GM12878 (cell line): ENCODE measurements around the gene GAS6. TPM values are rescaled to one million over a fixed set of nuclear protein-coding genes. Genes with fewer than 3 reads are reported as not detected.

Source experiments
- ATAC-seq: fragments of 200-7000 bp; cut with Tn5 transposase; 3 replicates; pipeline ENCODE4 v1.9.1; 2020; ENCODE audit warnings: mild to moderate bottlenecking, moderate library complexity
- BruUV-seq: library from RNA; stranded (reverse); fragments of 400-500 nt; replicated peaks from 2 replicates; lab custom pipeline; 2021; lab: Mats Ljungman, UMichigan
- CTCF ChIA-PET: fragments of 300-600 bp; sonication (Branson Sonifier 250); formaldehyde crosslinking; extraction: SDS; loops from one replicate; lab custom pipeline; 2021; ENCODE audit warnings: inconsistent platforms; lab: Yijun Ruan, JAX
- POLR2A ChIA-PET: fragments of 350-600 bp; formaldehyde crosslinking; extraction: SDS; loops from one replicate; lab custom pipeline; 2021; ENCODE audit warnings: inconsistent platforms; lab: Charles Lee
- RAD21 ChIA-PET: fragments of 300-600 bp; sonication (Branson Sonifier 250); formaldehyde crosslinking; loops from one replicate; lab custom pipeline; 2023; ENCODE audit warnings: antibody characterized with exemption; ENCODE audit not compliant: unreplicated experiment; lab: Charles Lee
- SMC1A ChIA-PET: fragments of 300-600 bp; sonication (Branson Sonifier 250); formaldehyde crosslinking; loops from one replicate; lab custom pipeline; 2023; ENCODE audit not compliant: unreplicated experiment, uncharacterized antibody; lab: Charles Lee
- DNase-seq: peaks from one replicate; pipeline ENCODE4 v3.0.0-alpha.2; 2011; ENCODE audit warnings: low read depth, low spot score
- FAIRE-seq: peaks from 3 replicates; lab custom pipeline; 2011; peaks lifted over from hg19 to GRCh38; lab: Jason Lieb, UNC
- H2AFZ ChIP-seq: 2 replicates; pipeline ENCODE4 v1.6.0; 2011; ENCODE audit warnings: low read depth, low read length, control low read depth; ENCODE audit not compliant: control insufficient read depth
- H3K27ac ChIP-seq: 2 replicates; pipeline ENCODE4 v1.5.1; 2011; ENCODE audit warnings: control low read depth; ENCODE audit not compliant: control insufficient read depth, insufficient read depth
- H3K27me3 ChIP-seq, 2 experiments: replicated peaks in 1 of 2; 2 replicates each; pipeline versions ENCODE4 v1.6.0 to v1.6.1; 2011; ENCODE audit warnings: low read length in 1 of 2; ENCODE audit not compliant: control insufficient read depth in 2 of 2, insufficient read depth in 2 of 2
- H3K36me3 ChIP-seq, 2 experiments: 2 replicates each; pipeline ENCODE4 v1.5.1; 2011; ENCODE audit warnings: low read length in 1 of 2; ENCODE audit not compliant: control insufficient read depth in 2 of 2, insufficient read depth in 2 of 2
- H3K4me1 ChIP-seq: 2 replicates; pipeline ENCODE4 v1.6.1; 2011; ENCODE audit warnings: mild to moderate bottlenecking, low read length, moderate library complexity, mixed read lengths; ENCODE audit not compliant: control insufficient read depth, insufficient read depth
- H3K4me2 ChIP-seq: 2 replicates; pipeline ENCODE4 v1.6.0; 2011; ENCODE audit warnings: control low read depth; ENCODE audit not compliant: control insufficient read depth, insufficient read depth
- H3K4me3 ChIP-seq: fragments of 200-600 bp; sonication (generic); 2 replicates; pipeline ENCODE4 v1.5.1; 2016
- H3K79me2 ChIP-seq: 2 replicates; pipeline ENCODE4 v1.6.0; 2011; ENCODE audit warnings: low read length; ENCODE audit not compliant: control insufficient read depth, insufficient read depth
- H3K9ac ChIP-seq: 2 replicates; pipeline ENCODE4 v1.8.0; 2011; ENCODE audit warnings: low read length, control low read depth, mixed read lengths; ENCODE audit not compliant: control insufficient read depth, insufficient read depth
- H3K9me3 ChIP-seq: replicated peaks from 3 replicates; pipeline ENCODE4 v1.5.1; 2011; ENCODE audit warnings: mild to moderate bottlenecking, low read length; ENCODE audit not compliant: control insufficient read depth, insufficient read depth
- H4K20me1 ChIP-seq: 2 replicates; pipeline ENCODE4 v1.6.0; 2011; ENCODE audit not compliant: control insufficient read depth, insufficient read depth
- BMI1 ChIP-seq: fragments of 450-650 bp; IDR thresholded peaks from 2 replicates; pipeline ENCODE4 v1.6.1; 2016; ENCODE audit warnings: mild to moderate bottlenecking, moderate library complexity, borderline replicate concordance
- IKZF1 ChIP-seq: fragments of 450-650 bp; conservative IDR thresholded peaks from 2 replicates; pipeline ENCODE4 v1.6.1; 2017; ENCODE audit warnings: antibody characterized with exemption, mild to moderate bottlenecking
- WGBS: methylation state at CpG from one replicate; pipeline ENCODE4 v1.1.6; 2016; ENCODE audit warnings: low lambda C conversion rate; ENCODE audit not compliant: insufficient replicate concordance, insufficient coverage; ENCODE audit errors: missing lambda C conversion rate; 5-methylcytosine and 5-hydroxymethylcytosine counted together
- in situ Hi-C: fragments of 300-500 bp; cut with MboI; formaldehyde crosslinking; loops from 9 replicates; pipeline ENCODE4 v1.14.3; 2018; ENCODE audit warnings: mixed read lengths
- intact Hi-C: fragments of 100-400 bp; cut with micrococcal nuclease; formaldehyde crosslinking; loops from one replicate; pipeline ENCODE4 v1.14.2; 2022; ENCODE audit not compliant: unreplicated experiment
- polyA plus RNA-seq, 11 experiments: library from polyadenylated mRNA; depleted of rRNA in 4 of 11; unstranded in 6 of 11; stranded (reverse) in 5 of 11; fragments of >200 nt; fragmentation: Nextera tagmentation in 4 of 11; fragmentation: Illumina TruSeq in 1 of 11; extraction: Ambion mirVana in 4 of 11; extraction: Trizol in 1 of 11; gene quantifications; 1 replicate in 1 of 11; 2 replicates in 10 of 11; pipeline versions ENCODE4 v1.2.1 to v1.2.3, GENCODE V29; 2011 to 2016; ENCODE audit warnings: inconsistent platforms in 2 of 11, missing spikeins in 2 of 11, low read depth in 1 of 11
- total RNA-seq, 4 experiments: library from RNA; depleted of rRNA in 3 of 4; stranded (reverse); fragments of >200 nt in 3 of 4; fragmentation: Illumina TruSeq in 1 of 4; extraction: Trizol in 1 of 4; gene quantifications; 2 replicates each; pipeline versions ENCODE4 v1.2.1 to v1.2.3, GENCODE V29; 2013 to 2021
- TF ChIP-seq, protein P1 (sequence below): IDR thresholded peaks from 2 replicates; pipeline ENCODE4 v1.6.1; 2011; ENCODE audit warnings: mild to moderate bottlenecking, low read depth, low read length, moderate library complexity; ENCODE audit not compliant: insufficient replicate concordance
- TF ChIP-seq, protein P2 (sequence below): fragments of 450-650 bp; IDR thresholded peaks from 2 replicates; pipeline ENCODE4 v1.6.1; 2018; ENCODE audit warnings: mild to moderate bottlenecking, low read depth, moderate library complexity; ENCODE audit not compliant: partially characterized antibody

GAS6 gene
- total and polyA plus RNA-seq, 10 of the 15 experiments (the other 5 are each of a cell fraction or from before 2014, with no cell fraction given) = 0.03 to 0.59 (median 0.10) TPM; not detected in 2

DNA sequence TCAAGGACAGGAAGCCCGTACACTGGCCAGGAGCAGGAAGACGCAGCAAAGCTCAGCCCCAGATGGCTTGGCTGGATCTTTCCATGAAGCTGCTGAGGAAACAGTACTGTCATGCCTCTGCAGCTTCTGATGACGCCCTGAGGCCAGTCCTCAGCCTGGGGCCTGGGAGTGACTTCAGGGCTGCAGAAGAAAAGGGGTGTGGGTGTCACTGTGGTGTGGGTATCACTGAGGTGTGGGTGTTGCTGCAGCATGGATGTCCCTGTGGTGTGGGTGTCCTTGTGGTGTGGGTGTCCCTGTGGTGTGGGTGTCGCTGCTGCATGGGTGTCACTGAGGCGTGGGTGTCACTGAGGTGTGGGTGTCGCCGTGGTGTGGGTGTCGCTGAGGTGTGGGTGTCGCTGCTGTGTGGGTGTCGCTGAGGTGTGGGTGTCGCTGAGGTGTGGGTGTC lies 12.0 kb upstream of the GAS6 start:
- Histone ChIP-seq H3K79me2 (no peaks in the 10 kb centered on the region), H3K27me3 (peaks cover 0 to 3% of the 10 kb centered on the region in 2 experiments; a peak in 2 of 4 replicates), H3K9me3 (no peaks in the 10 kb centered on the region; the same call in 2 of the 3 replicates), H3K9ac (no peak overlapping the region), H3K4me2 (no peak overlapping the region), H4K20me1 (no peaks in the 10 kb centered on the region), H3K4me1 (no peaks in the 10 kb centered on the region), H2AFZ (no peak overlapping the region), H3K27ac (no peak overlapping the region), H3K36me3 (no peaks in the 10 kb centered on the region), H3K4me3 (no peak overlapping the region)
- DNase-seq = no peak
- 39% methylated on average over 10 of the region's 11 CpGs for WGBS
- TF ChIP-seq, protein P1, sequence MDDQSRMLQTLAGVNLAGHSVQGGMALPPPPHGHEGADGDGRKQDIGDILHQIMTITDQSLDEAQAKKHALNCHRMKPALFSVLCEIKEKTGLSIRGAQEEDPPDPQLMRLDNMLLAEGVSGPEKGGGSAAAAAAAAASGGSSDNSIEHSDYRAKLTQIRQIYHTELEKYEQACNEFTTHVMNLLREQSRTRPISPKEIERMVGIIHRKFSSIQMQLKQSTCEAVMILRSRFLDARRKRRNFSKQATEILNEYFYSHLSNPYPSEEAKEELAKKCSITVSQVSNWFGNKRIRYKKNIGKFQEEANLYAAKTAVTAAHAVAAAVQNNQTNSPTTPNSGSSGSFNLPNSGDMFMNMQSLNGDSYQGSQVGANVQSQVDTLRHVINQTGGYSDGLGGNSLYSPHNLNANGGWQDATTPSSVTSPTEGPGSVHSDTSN = no peak
- CTCF ChIA-PET = no interaction called here
- FAIRE-seq = no peak
- ATAC-seq = no peak
- no TSS peak for BruUV-seq
- RAD21 ChIA-PET = no interaction called here
- intact Hi-C loops = no loop called here
- POLR2A ChIA-PET = no interaction called here
- SMC1A ChIA-PET = no interaction called here
- in situ Hi-C loops = no loop called here

DNA sequence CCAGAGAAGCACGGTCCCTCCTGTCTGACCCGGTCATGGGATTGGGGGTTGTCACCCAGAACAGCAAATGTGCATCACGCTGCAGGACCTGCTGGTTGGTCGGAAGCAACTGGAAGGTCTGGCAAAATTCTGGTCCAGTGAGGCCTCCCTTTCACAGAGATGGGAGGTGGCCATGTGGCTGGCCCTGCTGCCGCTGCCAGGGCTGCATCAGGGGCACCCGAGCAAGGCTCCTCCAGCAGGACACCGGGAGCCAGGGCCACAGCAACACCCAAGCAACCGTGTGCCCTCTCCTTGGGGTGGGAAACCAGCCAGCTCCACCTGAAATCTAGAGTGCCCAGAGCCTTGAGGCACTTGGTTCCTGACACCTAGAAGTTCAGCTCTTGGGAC lies 11.5 kb upstream of the GAS6 start:
- WGBS = 10% methylated on average over 8 of the region's 8 CpGs
- H3K36me3 ChIP-seq = no peaks in the 10 kb centered on the region
- intact Hi-C loops = no loop called here
- H3K79me2 ChIP-seq = no peaks in the 10 kb centered on the region
- H3K4me1 ChIP-seq = no peaks in the 10 kb centered on the region
- H3K4me2 ChIP-seq = no peak overlapping the region
- H4K20me1 ChIP-seq = no peaks in the 10 kb centered on the region
- H2AFZ ChIP-seq = no peak overlapping the region
- ATAC-seq (no peak), DNase-seq (no peak)
- ChIA-PET CTCF (no interaction called here), RAD21 (no interaction called here), POLR2A (no interaction called here), SMC1A (no interaction called here)
- H3K9me3 ChIP-seq = no peaks in the 10 kb centered on the region; the same call in 2 of the 3 replicates
- no peak overlapping the region for H3K27ac ChIP-seq
- H3K27me3 ChIP-seq = peaks cover 0 to 3% of the 10 kb centered on the region in 2 experiments; a peak in 2 of 4 replicates
- BruUV-seq = no TSS peak
- H3K4me3 ChIP-seq = no peak overlapping the region
- H3K9ac ChIP-seq = no peak overlapping the region
- in situ Hi-C loops = no loop called here
- TF ChIP-seq, protein P2, sequence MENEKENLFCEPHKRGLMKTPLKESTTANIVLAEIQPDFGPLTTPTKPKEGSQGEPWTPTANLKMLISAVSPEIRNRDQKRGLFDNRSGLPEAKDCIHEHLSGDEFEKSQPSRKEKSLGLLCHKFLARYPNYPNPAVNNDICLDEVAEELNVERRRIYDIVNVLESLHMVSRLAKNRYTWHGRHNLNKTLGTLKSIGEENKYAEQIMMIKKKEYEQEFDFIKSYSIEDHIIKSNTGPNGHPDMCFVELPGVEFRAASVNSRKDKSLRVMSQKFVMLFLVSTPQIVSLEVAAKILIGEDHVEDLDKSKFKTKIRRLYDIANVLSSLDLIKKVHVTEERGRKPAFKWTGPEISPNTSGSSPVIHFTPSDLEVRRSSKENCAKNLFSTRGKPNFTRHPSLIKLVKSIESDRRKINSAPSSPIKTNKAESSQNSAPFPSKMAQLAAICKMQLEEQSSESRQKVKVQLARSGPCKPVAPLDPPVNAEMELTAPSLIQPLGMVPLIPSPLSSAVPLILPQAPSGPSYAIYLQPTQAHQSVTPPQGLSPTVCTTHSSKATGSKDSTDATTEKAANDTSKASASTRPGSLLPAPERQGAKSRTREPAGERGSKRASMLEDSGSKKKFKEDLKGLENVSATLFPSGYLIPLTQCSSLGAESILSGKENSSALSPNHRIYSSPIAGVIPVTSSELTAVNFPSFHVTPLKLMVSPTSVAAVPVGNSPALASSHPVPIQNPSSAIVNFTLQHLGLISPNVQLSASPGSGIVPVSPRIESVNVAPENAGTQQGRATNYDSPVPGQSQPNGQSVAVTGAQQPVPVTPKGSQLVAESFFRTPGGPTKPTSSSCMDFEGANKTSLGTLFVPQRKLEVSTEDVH = no peak
- TF ChIP-seq BMI1 = no peak
- no peak for TF ChIP-seq IKZF1
- TF ChIP-seq, all 136 proteins: peak for 0
- no peak for FAIRE-seq
